Measurements from ENCODE around the gene SPTBN5.

- TF ChIP-seq POLR2AphosphoS5 (IDR thresholded peaks at IDR 0.05; ENCODE audit: borderline replicate concordance, low read depth, low read length): no peak
- no peak for TF ChIP-seq FOXP2 (optimal IDR thresholded peaks at IDR 0.05; ENCODE audit: control extremely low read depth, extremely low read length, insufficient read depth)
Observed at GRCh38 chr15:41905036-41905793, 11.4 kb upstream of the SPTBN5 start.
